DMS153 treated with DMSO at 0.1 percent for 48 hours (cell line): ENCODE results near the gene SPINK8.
"Not testable (repeated sequence)": the region's sequence is repeated elsewhere in the genome, so short reads cannot be mapped to it uniquely, and the experiment has no call there.

Experiments used
- DNase-seq: peaks from one replicate; lab custom pipeline; 2025; ENCODE audit not compliant: unreplicated experiment; lab: John Stamatoyannopoulos, UW

SPINK8 gene

DNA sequence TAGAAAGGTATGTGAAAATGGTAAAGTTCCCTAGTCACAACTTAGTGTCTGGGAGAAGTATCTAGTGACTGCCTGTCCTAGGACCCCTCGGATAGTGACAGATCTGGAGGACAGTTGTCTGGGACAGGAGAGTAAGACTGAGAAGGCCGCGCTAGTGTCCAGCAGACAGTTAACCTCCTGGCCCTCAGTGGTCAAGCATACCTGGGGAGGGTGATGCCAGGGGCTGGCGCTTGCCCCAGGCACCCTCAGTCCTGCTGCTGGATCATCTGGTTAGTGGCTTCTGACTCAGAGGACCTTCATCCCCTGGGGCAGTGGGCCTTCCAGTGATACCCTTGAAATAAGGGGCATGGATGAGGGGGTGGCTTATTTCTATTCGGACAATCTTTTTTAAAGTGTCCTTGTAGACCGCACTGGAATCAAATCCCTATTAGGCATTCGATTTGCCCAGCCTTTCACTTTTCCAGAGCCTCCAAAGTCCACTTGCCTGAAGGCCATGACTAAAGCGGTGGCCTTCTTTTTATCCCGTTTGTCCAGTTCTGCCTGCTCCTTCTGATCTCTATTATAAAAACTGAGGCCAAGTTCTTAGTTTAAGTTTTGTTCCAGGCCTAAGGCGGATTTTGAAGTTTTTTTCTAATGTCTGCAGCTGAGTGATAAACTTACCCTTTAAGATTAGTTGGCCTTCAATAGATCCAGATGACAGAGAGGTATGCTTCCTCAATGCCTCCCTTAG is 1.6 kb downstream of the SPINK8 start:
- DNase-seq = not testable (repeated sequence)

DNA sequence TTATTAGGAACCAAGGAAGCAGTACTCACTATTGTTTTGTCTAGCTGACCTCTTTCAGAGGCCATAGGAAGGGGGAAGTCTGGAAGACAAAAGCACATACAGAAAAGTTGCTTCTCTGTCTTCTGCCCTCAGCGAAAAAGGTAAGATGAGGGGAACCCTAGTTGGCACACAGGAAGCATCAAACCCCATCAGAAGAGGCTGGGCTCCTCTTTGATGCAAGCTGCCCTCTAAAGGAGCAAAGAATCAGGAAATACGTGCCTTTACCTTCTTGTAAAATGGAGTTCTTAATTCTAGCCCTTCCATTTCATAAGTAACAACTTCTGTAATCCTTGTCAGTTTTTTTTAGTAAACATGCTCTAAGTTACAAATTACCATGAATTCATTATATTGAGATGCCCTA is 12.5 kb downstream of the SPINK8 start:
- no peak for DNase-seq

DNA sequence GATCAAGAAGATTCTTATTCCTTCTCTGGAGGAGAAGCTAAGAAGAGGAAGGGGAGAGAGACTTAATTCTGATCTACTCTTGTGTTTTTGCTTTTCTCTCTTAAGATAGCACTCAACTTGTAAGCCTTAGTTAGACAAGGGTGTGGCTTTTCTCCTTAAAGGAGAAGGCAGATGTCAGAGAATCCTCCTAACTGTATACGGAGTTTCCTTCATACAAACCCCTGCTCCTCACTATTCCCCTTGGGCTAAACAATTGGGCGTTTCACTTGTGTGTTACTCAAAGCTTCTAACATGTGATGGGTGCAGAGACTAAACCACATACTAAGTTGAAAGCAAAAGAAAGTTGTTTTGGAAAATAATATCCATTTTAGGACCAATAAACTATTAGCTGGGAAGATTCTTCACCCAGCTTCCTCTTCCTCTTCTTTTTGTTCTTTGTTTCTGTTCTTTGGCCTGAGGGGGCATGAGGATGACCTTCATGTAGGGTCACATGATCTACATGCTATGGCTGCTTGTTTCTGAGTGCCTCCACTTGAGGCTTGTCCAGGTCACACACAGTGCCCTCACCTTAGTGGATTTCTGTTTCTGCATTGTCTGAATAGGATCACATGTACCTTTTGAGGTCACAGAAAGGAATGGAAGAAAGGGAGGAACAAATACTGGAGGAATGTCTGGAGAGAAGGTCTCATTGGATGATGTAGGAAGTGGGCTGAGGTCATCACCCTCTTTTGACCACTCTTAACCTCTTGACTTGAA is 14.6 kb downstream of the SPINK8 start:
- no peak for DNase-seq

DNA sequence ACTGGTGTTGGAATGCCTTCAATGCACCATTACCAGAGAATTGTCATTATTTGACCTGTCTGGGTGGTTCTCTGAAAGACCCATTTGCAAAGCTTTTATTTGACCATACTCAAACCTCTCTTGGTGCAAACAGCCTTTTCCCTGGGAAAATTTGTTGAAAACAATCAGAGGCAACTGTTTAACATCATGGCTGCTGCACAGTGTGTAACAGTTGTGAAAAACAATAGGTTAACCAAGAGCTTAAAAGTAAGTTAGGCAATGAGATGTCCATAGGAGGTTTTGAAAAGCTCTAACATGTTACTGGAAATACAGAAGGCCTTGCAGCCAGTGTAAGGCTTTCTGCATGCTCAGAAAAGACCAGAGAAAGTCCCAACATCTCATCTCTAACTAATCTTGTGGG is 18.9 kb downstream of the SPINK8 start:
- DNase-seq = no peak

DNA sequence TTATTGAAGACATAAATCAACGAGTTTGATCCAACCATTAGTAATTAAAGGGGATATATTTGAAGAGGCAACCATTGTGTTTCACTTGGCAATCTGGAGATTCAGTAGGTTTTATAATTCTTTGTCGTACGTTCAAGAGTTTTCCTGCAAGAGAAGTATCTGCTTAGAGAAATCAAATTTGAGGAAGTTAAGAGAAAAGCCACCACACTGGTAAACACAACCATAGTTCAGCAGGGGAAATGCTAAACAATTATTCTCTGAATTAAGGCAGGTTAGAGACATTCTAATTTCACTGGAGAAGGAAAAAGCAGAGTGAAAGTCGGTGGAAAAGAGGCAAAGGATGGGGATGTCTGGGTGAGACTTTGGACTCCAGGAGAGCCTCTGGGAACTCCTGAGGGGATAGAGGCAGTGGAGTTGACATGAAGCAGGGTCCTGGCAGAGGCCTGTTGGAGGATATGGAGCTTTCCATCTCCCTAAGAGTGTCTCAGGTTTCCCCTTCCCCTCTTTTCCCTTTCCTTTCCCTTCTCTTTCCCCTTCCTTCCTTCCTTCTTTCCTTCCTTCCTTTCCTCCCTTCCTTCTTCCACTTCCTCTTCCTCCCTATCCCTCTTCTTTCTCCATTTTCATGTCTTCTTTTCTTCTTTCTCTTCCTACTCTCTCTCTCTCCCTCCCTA is 26.5 kb downstream of the SPINK8 start:
- DNase-seq = no peak

DNA sequence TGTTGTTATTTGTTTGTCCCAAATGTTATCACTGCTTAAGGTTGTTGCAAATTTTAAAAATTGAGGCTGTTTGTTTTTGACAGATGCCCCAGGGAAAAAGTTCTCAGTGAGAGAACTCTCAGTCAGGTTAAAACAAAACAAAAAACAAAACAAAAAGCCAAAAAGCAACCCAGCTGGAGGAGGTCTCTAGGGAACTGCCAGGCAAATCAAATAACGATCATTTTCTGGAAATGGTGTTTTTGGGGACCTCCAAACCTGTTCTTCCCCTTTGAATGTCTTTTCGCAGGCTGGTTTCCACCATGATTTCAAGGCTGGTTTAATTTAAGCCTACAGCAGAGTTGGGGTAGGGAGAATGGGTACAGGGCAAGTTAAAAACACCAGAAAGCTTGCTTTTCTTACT is 27.2 kb downstream of the SPINK8 start:
- DNase-seq = no peak

DNA sequence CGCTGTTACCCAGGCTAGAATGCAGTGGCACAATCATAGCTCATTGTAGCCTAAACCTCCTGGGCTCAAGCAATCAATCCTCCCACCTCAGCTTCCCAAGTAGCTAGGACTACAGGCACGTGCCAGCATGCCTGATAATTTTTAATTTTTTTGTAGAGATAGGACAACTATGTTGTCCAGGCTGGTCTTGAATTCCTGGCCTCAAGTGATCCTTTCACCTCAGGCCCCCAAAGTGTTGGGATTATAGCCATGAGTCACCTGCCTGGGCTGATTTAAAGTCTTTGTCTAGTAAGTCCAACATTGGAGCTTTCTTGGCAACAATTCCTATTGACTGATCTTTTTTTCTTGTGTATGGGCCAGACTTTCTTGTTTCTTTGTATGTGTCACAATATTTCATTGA is 28.1 kb downstream of the SPINK8 start:
- DNase-seq = no peak

DNA sequence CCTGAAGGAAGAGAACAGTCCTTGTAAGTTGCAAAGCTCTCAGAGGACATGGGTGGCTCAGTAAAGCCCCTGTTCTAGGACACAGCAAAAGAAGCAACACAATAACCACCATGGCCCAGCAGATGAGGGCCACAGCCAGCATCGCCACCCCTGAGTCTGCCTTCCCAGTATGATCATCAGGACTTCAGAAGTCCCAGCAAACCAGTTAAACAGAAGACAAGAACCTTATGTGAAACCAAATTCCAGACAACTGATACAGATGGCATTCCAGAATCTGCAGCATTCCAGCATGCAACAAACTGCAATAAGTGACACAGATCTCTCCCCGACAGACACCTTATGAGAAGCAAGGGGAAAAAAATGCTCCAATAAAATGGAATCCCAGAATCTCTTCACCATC is 30.4 kb downstream of the SPINK8 start:
- no peak for DNase-seq

DNA sequence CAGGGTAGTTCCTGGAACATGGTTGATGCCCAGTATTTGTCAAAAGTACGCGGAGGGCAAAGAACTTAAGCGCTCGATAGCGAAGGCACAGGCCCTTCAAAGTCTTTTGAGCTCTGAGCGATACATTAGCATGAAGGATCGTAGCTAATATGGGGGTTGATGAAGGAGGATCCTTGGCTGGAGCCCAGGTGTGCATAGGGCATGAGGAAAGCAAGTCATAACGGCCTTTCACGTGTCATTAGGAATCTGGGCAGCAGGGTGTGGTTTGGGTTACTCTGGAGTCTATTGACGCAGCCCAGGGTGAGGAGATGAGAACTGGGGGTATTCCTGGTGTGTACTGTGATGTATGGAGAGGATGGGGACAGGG is 31.7 kb downstream of the SPINK8 start:
- DNase-seq = no peak

DNA sequence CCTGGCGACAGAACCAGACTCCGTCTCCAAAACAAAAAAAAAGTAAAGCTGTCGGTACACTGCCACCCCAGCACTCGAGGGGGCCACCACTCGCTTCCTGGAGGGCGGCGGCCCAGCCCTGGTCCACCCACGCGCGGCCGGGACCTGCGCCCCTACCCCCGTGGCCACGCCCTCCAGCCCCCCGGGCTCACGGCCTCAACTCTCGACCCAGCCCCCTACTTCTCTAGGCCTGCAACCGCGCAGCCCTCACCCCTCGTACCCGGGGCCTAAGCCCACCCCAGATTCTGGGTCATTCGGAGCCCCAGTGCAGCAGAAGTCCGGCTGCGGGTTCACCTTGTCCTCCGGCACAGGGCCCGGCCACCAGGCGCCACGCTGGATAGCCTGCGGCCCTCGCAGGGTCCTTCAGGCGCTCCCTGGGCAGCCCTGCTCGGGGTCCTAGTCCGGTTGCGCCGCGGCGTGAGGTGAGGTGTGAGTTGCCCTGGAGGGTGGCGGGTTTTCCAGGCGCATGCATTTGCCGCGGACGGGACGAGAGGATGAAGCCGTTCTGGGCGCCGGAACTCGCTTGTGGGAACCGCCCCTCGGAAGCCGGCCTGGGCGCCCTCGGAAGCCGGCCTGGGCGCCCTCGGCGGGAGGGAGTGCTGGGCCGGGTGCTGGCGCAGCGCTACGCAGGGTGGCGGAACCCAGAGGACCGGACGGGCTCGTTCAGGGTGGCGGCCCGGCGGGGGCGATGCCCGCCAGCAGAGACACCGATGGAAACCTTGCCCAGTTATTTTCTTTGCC is 32.3 kb downstream of the SPINK8 start, which contains the start of gene NME6:
TSS of gene NME6 (minus strand) at position 348 of the 780 bp plus-strand sequence.
- peak; percentile 45 for DNase-seq

DNA sequence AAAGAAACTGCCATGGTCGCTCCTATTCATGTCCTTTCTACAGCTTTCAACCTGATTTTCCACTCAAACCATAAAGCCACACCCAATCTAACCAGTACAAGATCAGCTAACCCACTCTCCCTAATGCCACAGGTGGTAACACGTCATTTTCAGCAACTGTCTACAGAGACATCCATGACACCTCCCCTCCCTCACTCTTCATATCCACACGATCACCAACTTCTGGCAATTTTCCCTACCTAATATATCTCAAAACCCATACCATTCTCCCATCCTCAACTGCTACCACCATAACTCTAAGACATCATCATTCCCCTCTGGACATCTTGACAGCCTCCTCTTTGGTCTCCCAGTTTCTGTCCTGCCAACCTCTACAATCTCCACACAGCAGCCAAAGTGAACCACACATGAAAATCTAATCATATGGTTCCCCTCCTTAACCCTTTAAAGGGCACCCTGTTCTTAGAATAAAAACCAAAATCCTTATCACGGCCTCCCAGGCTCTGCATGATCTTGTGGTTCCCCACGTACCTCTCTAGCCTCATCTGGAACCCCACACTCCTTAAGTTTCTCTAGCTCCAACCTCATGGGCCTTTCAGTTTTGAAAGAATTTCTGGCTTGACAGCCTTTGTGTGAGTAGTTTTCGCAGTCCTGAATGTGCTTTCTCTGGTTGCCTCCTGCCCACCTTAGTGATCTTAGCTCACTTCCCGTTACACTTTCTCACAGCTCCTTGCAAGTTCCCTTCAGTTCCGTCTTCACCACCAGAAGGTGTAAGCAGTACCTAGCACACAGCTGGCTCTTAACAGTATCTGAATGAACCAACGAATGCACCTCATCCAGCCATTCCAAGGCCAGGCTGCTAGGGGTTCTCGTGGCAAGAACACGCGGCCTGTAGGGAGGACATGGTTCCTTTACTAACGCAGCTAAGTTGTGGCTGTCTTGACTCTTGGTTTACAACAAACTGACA is 33.4 kb downstream of the SPINK8 start:
- DNase-seq = no peak

DNA sequence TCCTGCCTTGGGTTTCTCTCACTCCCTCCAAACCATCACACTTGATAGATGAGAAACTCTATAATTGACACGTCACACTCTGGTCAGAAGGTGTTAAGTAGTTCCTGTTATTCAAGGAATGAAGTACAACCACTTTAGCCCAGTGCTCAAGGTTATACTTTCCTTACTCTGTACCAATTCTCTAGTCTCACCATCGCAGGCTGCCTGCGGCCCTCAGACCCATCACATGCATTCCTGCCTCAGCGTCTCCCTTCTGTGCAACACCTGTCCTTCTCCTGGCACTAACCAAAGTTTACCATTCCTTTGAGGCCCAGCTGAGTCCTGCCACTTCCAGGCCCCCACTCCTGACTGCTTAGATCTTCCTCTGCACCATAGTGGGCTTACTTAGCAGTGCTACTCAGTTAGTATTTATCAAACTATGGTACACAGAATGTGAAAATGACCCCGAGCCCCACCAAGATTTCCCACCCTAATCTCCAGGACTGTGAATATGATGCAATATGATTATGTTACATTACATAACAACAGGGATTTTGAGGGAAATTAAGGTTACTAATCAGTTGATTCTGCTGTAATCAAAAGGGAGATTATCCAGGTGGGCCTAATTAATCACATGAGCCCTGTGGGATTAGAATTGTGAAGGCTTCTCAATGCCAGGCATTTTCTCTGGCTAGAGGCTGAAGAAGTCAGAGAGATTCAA is 36.2 kb downstream of the SPINK8 start:
- DNase-seq = no peak

DNA sequence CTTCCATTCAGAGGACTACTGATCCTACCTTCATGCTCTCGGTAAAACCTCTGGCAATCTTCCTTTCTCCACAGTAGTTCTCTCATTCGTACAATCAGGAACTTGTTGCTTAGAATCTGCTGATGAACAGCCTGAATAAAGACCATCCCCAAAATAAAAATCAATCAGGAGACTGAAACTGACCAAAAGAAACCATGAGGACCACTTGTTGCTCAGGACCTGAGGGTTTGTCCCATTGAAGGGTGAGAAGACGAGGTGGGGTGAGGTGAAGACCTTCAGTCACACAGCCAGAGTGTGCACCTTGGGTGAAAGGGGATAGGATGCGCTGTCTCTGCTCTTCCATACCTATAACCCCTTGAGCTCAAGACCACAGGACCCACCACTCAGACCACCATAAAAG is 36.8 kb downstream of the SPINK8 start:
- DNase-seq = no peak

DNA sequence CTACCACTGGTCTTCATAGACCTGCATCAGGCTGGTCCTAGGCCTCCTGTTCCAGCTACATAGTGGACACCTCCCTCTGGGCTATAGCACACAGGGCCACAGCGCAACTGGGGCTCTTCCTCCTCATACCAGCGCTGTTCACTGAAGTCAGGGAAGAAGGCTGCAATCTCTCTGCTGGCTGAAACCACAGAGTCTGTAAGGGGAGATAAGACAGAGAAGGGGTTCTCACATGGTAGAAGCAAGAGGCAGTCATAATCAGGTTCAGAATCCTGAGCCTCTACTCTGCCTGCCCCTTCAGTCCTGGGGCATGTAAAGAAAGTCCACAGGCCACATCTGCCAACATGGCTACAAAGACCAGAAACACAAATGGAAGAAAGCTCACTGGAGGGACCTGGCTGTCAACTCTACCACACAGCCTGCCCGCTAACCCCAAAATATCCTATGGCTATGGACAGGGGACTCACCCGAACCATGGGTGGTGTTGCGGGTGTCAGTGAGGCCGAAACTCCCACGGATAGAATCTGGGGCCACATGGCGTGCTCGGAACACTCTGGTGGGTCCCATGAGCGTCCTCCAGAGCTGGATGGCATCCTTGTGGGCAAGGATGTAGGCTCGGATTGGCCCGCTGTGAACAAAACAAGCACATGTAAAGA is 38.7 kb downstream of the SPINK8 start:
- no peak for DNase-seq

DNA sequence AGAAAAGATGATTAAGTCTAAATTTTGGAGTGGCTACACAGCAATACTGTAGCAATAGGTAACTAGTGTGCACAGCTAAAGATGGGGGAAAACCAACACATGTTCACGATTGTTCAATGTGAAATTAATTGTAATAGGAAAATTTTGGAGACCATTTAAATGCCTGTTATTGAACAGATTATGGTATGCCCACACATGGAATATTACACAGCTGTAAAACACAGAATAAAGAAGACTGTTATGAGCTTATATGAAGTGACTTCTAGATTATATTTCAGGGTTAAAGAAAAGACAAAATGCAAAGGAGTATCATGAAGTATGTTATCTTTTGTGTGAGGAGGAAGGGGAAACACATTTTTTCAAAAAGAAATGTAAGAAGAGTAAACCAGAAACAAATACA is 43.8 kb downstream of the SPINK8 start:
- DNase-seq = no peak

DNA sequence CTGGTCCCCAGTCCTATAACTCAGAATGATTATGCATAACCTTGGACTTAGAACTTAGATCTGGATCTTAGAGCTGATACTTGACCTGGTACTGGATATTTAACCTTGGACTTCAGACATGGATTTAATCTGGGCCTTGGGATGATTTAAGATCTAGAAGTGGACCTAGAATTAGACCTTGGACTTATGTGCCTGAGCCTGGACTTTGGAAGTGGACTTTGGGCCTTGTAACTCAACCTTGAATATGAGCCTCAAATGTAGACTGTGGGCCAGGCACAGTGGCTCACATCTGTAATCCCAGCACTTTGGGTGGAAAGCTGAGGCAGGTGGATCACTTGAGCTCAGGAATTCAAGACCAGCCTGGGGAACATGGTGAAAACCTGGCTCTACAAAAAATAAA is 46.4 kb downstream of the SPINK8 start:
- DNase-seq = no peak

DNA sequence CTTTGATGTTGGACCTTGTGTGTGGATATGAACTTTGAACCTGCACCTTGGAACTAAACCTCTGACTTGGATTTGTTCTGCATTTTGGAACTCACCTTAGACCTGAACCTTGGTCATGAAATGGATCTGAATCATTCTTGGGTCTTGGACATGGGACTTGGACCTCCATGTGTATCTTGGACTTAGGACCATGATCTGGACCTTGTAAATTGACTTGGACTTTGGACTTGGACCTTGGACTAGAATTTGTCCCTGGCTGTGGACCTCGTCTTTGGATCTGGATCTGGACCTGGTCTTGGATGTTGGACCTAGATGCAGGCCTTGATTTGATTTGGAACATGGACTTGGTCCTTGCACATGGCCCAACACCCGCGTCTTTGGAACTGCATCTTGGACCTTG is 47.2 kb downstream of the SPINK8 start:
- DNase-seq = no peak

DNA sequence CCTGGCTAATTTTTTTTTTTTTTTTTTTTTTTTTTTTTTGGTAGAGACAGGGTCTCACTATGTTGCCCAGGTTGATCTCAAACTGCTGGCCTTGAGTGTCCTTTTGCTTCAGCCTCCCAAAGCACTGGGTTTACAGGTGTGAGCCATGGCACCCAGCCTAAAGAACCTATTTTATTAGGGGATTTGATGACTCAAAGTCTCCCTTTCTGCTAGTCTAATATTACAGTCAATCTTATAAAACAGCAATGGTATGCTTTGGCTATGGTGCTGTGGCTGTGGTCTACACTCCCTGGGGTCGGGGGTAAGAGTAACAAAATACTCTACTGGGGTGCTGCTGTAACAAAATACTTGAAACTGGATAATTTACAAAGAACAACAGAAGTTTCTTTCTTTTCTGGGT is 47.8 kb downstream of the SPINK8 start:
- no peak for DNase-seq

DNA sequence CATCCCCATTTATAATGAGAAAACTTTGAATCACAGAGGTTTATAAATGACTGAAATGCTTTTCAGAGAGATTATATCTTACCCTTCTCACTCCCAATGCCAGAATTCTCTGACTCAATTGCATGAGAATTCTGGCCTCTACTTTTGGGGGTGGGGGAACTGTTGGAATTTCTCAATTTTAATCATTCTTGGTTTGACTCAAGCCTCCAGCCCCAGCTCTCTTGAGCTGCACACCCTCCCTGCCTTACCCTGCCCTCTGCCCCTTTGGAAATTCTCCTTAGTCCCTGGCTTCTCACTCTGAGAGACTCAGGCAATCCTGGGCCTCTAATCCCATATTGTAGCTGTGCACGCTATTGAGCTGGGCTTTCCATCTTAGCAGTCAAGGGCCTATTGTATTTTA is 48.3 kb downstream of the SPINK8 start:
- DNase-seq = no peak
